A549 (cell line): ENCODE measurements around the gene TGFBR2. TPM values are rescaled to one million over a fixed set of nuclear protein-coding genes. Genes with fewer than 3 reads are reported as not detected.

Experiments
- ATAC-seq, 2 experiments: fragments of 200-7000 bp in 1 of 2; fragments of >200 bp in 1 of 2; cut with Nextera tagmentation in 1 of 2; cut with Tn5 transposase in 1 of 2; 3 replicates each; pipeline versions ENCODE4 v1.8.0 to v1.9.1; 2018 to 2020; ENCODE audit warnings: mild to moderate bottlenecking in 1 of 2, moderate library complexity in 1 of 2
- CTCF ChIA-PET: fragments of 300-600 bp; sonication (Branson Sonifier 250); formaldehyde crosslinking; extraction: SDS; loops from one replicate; lab custom pipeline; 2021; ENCODE audit warnings: antibody characterized with exemption, inconsistent platforms; lab: Yijun Ruan, JAX
- POLR2A ChIA-PET: fragments of 350-600 bp; formaldehyde crosslinking; extraction: SDS; loops from one replicate; lab custom pipeline; 2021; ENCODE audit warnings: antibody characterized with exemption, inconsistent platforms; lab: Yijun Ruan, JAX
- DNase-seq, 2 experiments: peaks; one replicate each; pipeline versions ENCODE4 v3.0.0 to v3.0.0-alpha.2; 2011 to 2016; ENCODE audit warnings: low read depth in 1 of 2, low spot score in 1 of 2
- FAIRE-seq: peaks from 2 replicates; lab custom pipeline; 2011; peaks lifted over from hg19 to GRCh38; lab: Jason Lieb, UNC
- H3K27ac ChIP-seq, 2 experiments: fragments of >200 bp; sonication (Bioruptor Twin); formaldehyde crosslinking; 3 replicates each; pipeline ENCODE4 v1.5.1; 2016 to 2017
- H3K4me1 ChIP-seq: fragments of >200 bp; sonication (Bioruptor Twin); formaldehyde crosslinking; 3 replicates; pipeline ENCODE4 v1.6.1; 2016
- H3K4me2 ChIP-seq: fragments of >200 bp; sonication (Bioruptor Twin); formaldehyde crosslinking; 3 replicates; pipeline ENCODE4 v1.6.1; 2016
- H3K4me3 ChIP-seq: fragments of >200 bp; sonication (Bioruptor Twin); formaldehyde crosslinking; 3 replicates; pipeline ENCODE4 v1.5.1; 2016
- H3K9me3 ChIP-seq: fragments of >200 bp; sonication (Bioruptor Twin); formaldehyde crosslinking; 3 replicates; pipeline ENCODE4 v1.6.1; 2016
- CEBPB ChIP-seq, 2 experiments: fragments of >200 bp in 1 of 2; sonication (Bioruptor Twin) in 1 of 2; formaldehyde crosslinking in 1 of 2; IDR thresholded peaks; 2 replicates each; pipeline ENCODE4 v1.6.1; 2012 to 2016
- CHD4 ChIP-seq: fragments of 200-600 bp; sonication (generic); IDR thresholded peaks from 2 replicates; pipeline ENCODE4 v1.6.1; 2016; ENCODE audit warnings: antibody characterized with exemption, mild to moderate bottlenecking, borderline replicate concordance
- ESRRA ChIP-seq: fragments of 150-350 bp; IDR thresholded peaks from 2 replicates; pipeline ENCODE4 v1.6.1; 2014; ENCODE audit warnings: mild to moderate bottlenecking, low read length, borderline replicate concordance
- FOSB ChIP-seq: fragments of 250-450 bp; sonication (Bioruptor Pico); IDR thresholded peaks from 2 replicates; pipeline ENCODE4 v1.5.0; 2020; ENCODE audit warnings: mild to moderate bottlenecking, moderate library complexity
- FOSL2 ChIP-seq, 2 experiments: fragments of 450-650 bp in 1 of 2; fragments of >200 bp in 1 of 2; sonication (Bioruptor Twin) in 1 of 2; formaldehyde crosslinking; IDR thresholded peaks; 2 replicates each; pipeline versions ENCODE4 v1.5.0 to v1.6.1; 2016 to 2020; ENCODE audit warnings: mild to moderate bottlenecking in 1 of 2, moderate library complexity in 1 of 2
- GATA3 ChIP-seq: IDR thresholded peaks from 2 replicates; pipeline ENCODE4 v1.6.1; 2012; ENCODE audit warnings: borderline replicate concordance
- HEYL ChIP-seq: fragments of 250-450 bp; sonication (Bioruptor Pico); IDR thresholded peaks from 2 replicates; pipeline ENCODE4 v1.8.0; 2021; ENCODE audit warnings: mild to moderate bottlenecking, moderate library complexity
- JUN ChIP-seq, 2 experiments: fragments of >200 bp; sonication (Bioruptor Twin); formaldehyde crosslinking; IDR thresholded peaks; 2 replicates in 1 of 2; 3 replicates in 1 of 2; pipeline ENCODE4 v1.6.1; 2016 to 2017
- KDM5A ChIP-seq: fragments of 200-600 bp; sonication (generic); IDR thresholded peaks from 2 replicates; pipeline ENCODE4 v1.6.1; 2016; ENCODE audit warnings: antibody characterized with exemption, mild to moderate bottlenecking
- MAX ChIP-seq: IDR thresholded peaks from 2 replicates; pipeline ENCODE4 v1.6.1; 2012
- MAZ ChIP-seq: fragments of 150-350 bp; IDR thresholded peaks from 2 replicates; pipeline ENCODE4 v1.6.1; 2014; ENCODE audit warnings: antibody characterized with exemption, low read depth, low read length, borderline replicate concordance
- NFE2L2 ChIP-seq: fragments of 150-350 bp; conservative IDR thresholded peaks from 2 replicates; pipeline ENCODE4 v1.6.1; 2014; ENCODE audit warnings: low read length
- PBX3 ChIP-seq: IDR thresholded peaks from 2 replicates; pipeline ENCODE4 v1.6.1; 2012
- POLR2AphosphoS2 ChIP-seq: conservative IDR thresholded peaks from 2 replicates; pipeline ENCODE4 v1.6.1; 2012; ENCODE audit warnings: low read length, improper control_type of control experiment, inconsistent platforms
- RNF2 ChIP-seq: fragments of 200-600 bp; sonication (generic); IDR thresholded peaks from 2 replicates; pipeline ENCODE4 v1.6.1; 2016; ENCODE audit warnings: low read depth, mild to moderate bottlenecking, antibody characterized with exemption, moderate library complexity, borderline replicate concordance
- SMC3 ChIP-seq: fragments of >200 bp; sonication (Bioruptor Twin); formaldehyde crosslinking; IDR thresholded peaks from 3 replicates; pipeline ENCODE4 v1.6.1; 2018; ENCODE audit warnings: inconsistent platforms
- ZFP36 ChIP-seq: fragments of 450-650 bp; IDR thresholded peaks from 2 replicates; pipeline ENCODE4 v1.6.1; 2014; ENCODE audit warnings: borderline replicate concordance; ENCODE audit not compliant: partially characterized antibody
- ZNF302 ChIP-seq: fragments of 250-450 bp; sonication (Bioruptor Pico); IDR thresholded peaks from 2 replicates; pipeline ENCODE4 v1.9.0; 2021; ENCODE audit warnings: inconsistent platforms, mild to moderate bottlenecking, moderate library complexity
- WGBS: methylation state at CpG from one replicate; pipeline ENCODE4 v1.1.6; 2017; ENCODE audit errors: missing lambda C conversion rate; 5-methylcytosine and 5-hydroxymethylcytosine counted together
- polyA plus RNA-seq, 4 experiments: library from polyadenylated mRNA; depleted of rRNA in 3 of 4; stranded (reverse); fragments of >200 nt; fragmentation: RNase III in 1 of 4; extraction: RNeasy Plus Mini Kit Qiagen cat#74134 plus additional on column Dnase treatment in 1 of 4; gene quantifications; 2 replicates in 3 of 4; 3 replicates in 1 of 4; pipeline ENCODE4 v1.2.3, GENCODE V29; 2011 to 2017

TGFBR2 gene
- polyA plus RNA-seq, 2 of the 4 experiments (the other 2 are of a cell fraction), result 48.5 to 97.4 TPM

DNA sequence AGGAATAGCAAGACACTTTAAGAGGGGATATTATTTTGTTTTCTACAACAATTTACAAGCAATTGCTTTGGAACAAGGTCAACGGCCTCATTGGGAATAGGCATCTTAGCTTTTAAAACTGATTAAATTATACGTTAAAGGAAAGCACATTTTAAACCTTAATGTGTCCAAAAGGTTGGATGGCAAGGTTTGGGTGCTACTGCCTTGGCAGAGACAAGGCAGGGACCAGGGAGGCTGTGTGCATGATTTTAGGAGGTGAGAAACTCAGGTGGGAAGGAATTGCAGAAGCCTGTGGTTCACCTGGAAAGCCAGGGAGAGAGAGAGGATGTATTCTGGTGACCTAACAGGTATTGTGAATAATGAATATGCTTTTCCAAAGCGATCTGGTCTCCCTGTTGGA, 54.3 kb downstream of the TGFBR2 start:
- H3K4me1 ChIP-seq, result peaks cover 60% of the 10 kb centered on the region
- H3K27ac ChIP-seq, result peak overlapping the region; percentile 95 to 97
- H3K4me2 ChIP-seq, result no peak overlapping the region
- ChIA-PET POLR2A (no interaction called here), CTCF (interaction anchor here (1.4 kb wide), 1 partner anchor 32 kb away, joined by 7 read pairs; no protein-coding TSS in a partner anchor)
- ATAC-seq, result no peak
- H3K4me3 ChIP-seq, result no peak overlapping the region
- WGBS, result 92% methylated on average over 3 of the region's 3 CpGs
- DNase-seq, result no peak
- no peak for FAIRE-seq
- TF ChIP-seq FOSB (CRISPR knock-in tag), result no peak
- no peak for TF ChIP-seq ESRRA
- TF ChIP-seq MAZ, result no peak
- no peak for TF ChIP-seq SMC3
- TF ChIP-seq CHD4, result no peak
- no peaks in the 10 kb centered on the region for H3K9me3 ChIP-seq

DNA sequence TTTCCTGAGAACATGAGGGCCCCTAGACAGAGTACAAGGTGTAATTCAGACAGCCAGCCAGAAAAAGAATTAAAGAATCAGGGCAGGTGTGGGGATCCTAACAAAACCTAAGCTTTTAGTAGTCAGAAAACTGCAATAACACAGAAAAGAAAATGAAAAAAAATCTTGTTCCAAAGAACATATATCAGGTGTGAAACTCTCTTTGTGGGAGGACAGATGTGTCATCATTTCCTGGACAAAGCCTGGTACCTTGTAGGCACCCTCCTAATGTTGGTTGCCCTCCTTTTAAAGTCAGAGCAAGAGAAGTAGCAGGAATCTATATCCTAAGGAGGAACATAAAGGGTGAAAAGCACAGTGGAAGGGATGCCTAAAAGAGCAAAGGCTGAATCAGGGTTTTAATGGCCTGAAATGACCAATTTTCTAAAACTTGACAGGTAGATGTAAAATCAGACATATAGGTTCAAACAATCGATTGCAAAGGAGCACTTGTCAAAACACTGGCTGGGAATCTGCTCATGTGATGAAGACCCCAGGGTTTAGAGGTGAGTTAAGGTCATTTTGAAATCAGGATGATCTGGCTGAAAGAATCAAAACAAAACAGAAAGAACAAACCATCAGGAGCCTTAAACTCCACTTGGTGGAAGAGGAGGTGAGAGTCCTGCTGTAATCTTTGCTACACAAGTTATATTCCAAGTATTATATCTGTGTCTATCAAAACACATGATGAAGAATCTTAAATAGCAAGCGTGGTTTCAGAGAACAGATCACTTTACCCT, 54.9 kb downstream of the TGFBR2 start:
- 92% methylated on average over 2 of the region's 2 CpGs for WGBS
- CTCF ChIA-PET, result interaction anchor here (1.4 kb wide), 1 partner anchor 32 kb away, joined by 7 read pairs; no protein-coding TSS in a partner anchor

GRCh38 chr3:30662836-30663235, 56.4 kb downstream of the TGFBR2 start:
- FAIRE-seq, result no peak
- no peak for DNase-seq
- ChIA-PET POLR2A (no interaction called here), CTCF (interaction anchor here (1.0 kb wide), 2 partner anchors 16 to 30 kb away, joined by 3 to 4 read pairs; no protein-coding TSS in a partner anchor)
- no peak overlapping the region for H3K4me2 ChIP-seq
- peaks cover 70% of the 10 kb centered on the region for H3K4me1 ChIP-seq
- H3K4me3 ChIP-seq, result no peak overlapping the region
- no peak for ATAC-seq
- WGBS, result 80% methylated on average over 3 of the region's 3 CpGs
- no peaks in the 10 kb centered on the region for H3K9me3 ChIP-seq
- no peak overlapping the region for H3K27ac ChIP-seq
- TF ChIP-seq MAX (no peak), GATA3 (no peak), ZFP36 (no peak), HEYL (CRISPR knock-in tag) (no peak), ZNF302 (no peak), CEBPB (IDR thresholded peaks at IDR 0.05) (no peak), SMC3 (no peak), KDM5A (no peak), PBX3 (no peak)

More for the DNA sequence above, 54.9 kb downstream of the TGFBR2 start:
- no peak overlapping the region for H3K4me2 ChIP-seq
- FAIRE-seq, result no peak
- peaks cover 66% of the 10 kb centered on the region for H3K4me1 ChIP-seq
- DNase-seq, result no peak
- H3K9me3 ChIP-seq, result no peaks in the 10 kb centered on the region
- no peak for ATAC-seq
- TF ChIP-seq FOSL2 (IDR thresholded peaks at IDR 0.05) (0 out of 2 replicates have a peak, but pooled peaks have one; percentile 6), FOSL2 (CRISPR knock-in tag; IDR thresholded peaks at IDR 0.05) (no peak), RNF2 (no peak), NFE2L2 (no peak), JUN (IDR thresholded peaks at IDR 0.05) (no peak), FOSB (CRISPR knock-in tag) (no peak), POLR2AphosphoS2 (no peak)
- H3K4me3 ChIP-seq, result no peak overlapping the region
- peak overlapping the region; percentile 95 to 97 for H3K27ac ChIP-seq
- POLR2A ChIA-PET, result no interaction called here
